Measurements from ENCODE around the gene ADAM12. TPM values are rescaled to one million over a fixed set of nuclear protein-coding genes. Genes with fewer than 3 reads are reported as not detected.

ADAM12 gene
- total RNA-seq, 1 experiment from 2014 or later = 0.24 TPM

GRCh38 chr10:126133082-126133620, 255.1 kb downstream of the ADAM12 start:
- no peak overlapping the region for H2AFZ ChIP-seq (ENCODE audit: low read length)
- no peak overlapping the region for H3K9ac ChIP-seq (ENCODE audit: extremely low read depth, insufficient read length, low read length)
- H3K4ac ChIP-seq (ENCODE audit: low read depth, low read length) = no peak overlapping the region
- Mint-ChIP-seq H3K9me3 (peaks cover 0 to 10% of the 10 kb centered on the region in 2 experiments; a peak in 3 of 5 replicates), H3K36me3 (ENCODE audit: insufficient read depth in 1 of 3, low read depth in 3 of 3) (peaks cover 0 to 4% (median 1%) of the 10 kb centered on the region in 3 experiments; a peak in 2 of 7 replicates), H3K4me1 (peaks cover 24 to 27% of the 10 kb centered on the region in 2 experiments), H3K4me3 (no peak overlapping the region), H3K27me3 (ENCODE audit: low read depth) (peaks cover 8% of the 10 kb centered on the region; the same call in 1 of the 2 replicates), H3K27ac (no peak overlapping the region)
- H3K4me2 ChIP-seq (ENCODE audit: insufficient read depth, insufficient read length, low read length) = no peak overlapping the region
- no peak overlapping the region for H2BK20ac ChIP-seq (ENCODE audit: low read depth, low read length, poor library complexity, severe bottlenecking)
- H3K79me1 ChIP-seq (ENCODE audit: insufficient read depth, low read depth, low read length, poor library complexity, severe bottlenecking) = no peaks in the 10 kb centered on the region
- H2BK5ac ChIP-seq (ENCODE audit: insufficient read length, low read length) = no peak overlapping the region
- no peaks in the 10 kb centered on the region for H3K27me3 ChIP-seq (ENCODE audit: insufficient read depth, low read length)
- no peak overlapping the region for H4K8ac ChIP-seq (replicated peaks; ENCODE audit: insufficient read length, low read depth, low read length)
- H4K5ac ChIP-seq (ENCODE audit: insufficient read length, low read depth, low read length) = no peak overlapping the region
- H3K23me2 ChIP-seq (ENCODE audit: insufficient read length, low read depth, low read length, poor library complexity, severe bottlenecking) = no peaks in the 10 kb centered on the region
- H3K18ac ChIP-seq (ENCODE audit: insufficient read length, low read depth, low read length) = no peak overlapping the region
- no peaks in the 10 kb centered on the region for H3K9me3 ChIP-seq (ENCODE audit: control insufficient read depth, low read depth, low read length)
- H3K79me2 ChIP-seq (ENCODE audit: insufficient read depth, low read length) = no peaks in the 10 kb centered on the region
- H2BK120ac ChIP-seq (ENCODE audit: low read depth, low read length, poor library complexity, severe bottlenecking) = no peak overlapping the region
- H4K91ac ChIP-seq (ENCODE audit: insufficient read length, low read depth, low read length) = no peak overlapping the region
- no peak overlapping the region for H3T11ph ChIP-seq (ENCODE audit: low read length)
- no peak overlapping the region for H3K23ac ChIP-seq (ENCODE audit: insufficient read length, low read depth, low read length)
- WGBS (ENCODE audit: extremely low coverage, insufficient read length, low lambda C conversion rate) = no CpG with 5 or more reads among the region's 9 CpGs
- H4K20me1 ChIP-seq (ENCODE audit: control insufficient read depth, insufficient read depth, insufficient read length) = no peaks in the 10 kb centered on the region
- TF ChIP-seq CTCF (conservative IDR thresholded peaks at IDR 0.05) = no peak
- no peak for DNase-seq
- H2BK15ac ChIP-seq (ENCODE audit: low read depth, low read length) = no peak overlapping the region
- H3K27ac ChIP-seq (ENCODE audit: insufficient read length, low read depth, low read length) = no peak overlapping the region
- H3K4me1 ChIP-seq (ENCODE audit: insufficient read depth, low read length) = no peaks in the 10 kb centered on the region; the same call in 1 of the 2 replicates
- no peak overlapping the region for H2BK12ac ChIP-seq (ENCODE audit: insufficient read length, low read depth, low read length)
- no peak overlapping the region for H3K14ac ChIP-seq (ENCODE audit: insufficient read depth, low read length)
- H2AK5ac ChIP-seq (ENCODE audit: insufficient read length, low read length) = no peak overlapping the region
- H3K56ac ChIP-seq (ENCODE audit: insufficient read length, low read depth, low read length) = no peak overlapping the region

All from H9 (cell line).